Measurements from ENCODE around the gene PRODH2.

GRCh38 chr19:35764432-35765315 is 48.0 kb downstream of the PRODH2 start:
- TF ChIP-seq CBX3 (IDR thresholded peaks at IDR 0.05; ENCODE audit: low read depth) (no peak), MAX (IDR thresholded peaks at IDR 0.05) (no peak), EZH2phosphoT487 (IDR thresholded peaks at IDR 0.05; ENCODE audit: borderline replicate concordance) (no peak), CTCF (IDR thresholded peaks at IDR 0.05 in 2 of 3, conservative IDR thresholded peaks at IDR 0.05 in 1 of 3; ENCODE audit: borderline replicate concordance in 1 of 3, insufficient read depth in 1 of 3, low read depth in 2 of 3, low read length in 2 of 3) (no peak), YY1 (IDR thresholded peaks at IDR 0.05; ENCODE audit: extremely low read depth, insufficient replicate concordance, low read depth, low read length) (no peak), TCF7L2 (IDR thresholded peaks at IDR 0.05; ENCODE audit: borderline replicate concordance, extremely low read depth, insufficient read depth, insufficient read length) (no peak), REST (IDR thresholded peaks at IDR 0.05; ENCODE audit: low read depth) (no peak), POLR2AphosphoS5 (IDR thresholded peaks at IDR 0.05; ENCODE audit: low read depth, low read length) (no peak)
